SH-SY5Y (cell line): ENCODE results near the gene NUP214.

Experiments
- GATA2 ChIP-seq: IDR thresholded peaks from 2 replicates; pipeline ENCODE4 v1.6.1; 2011; ENCODE audit warnings: mild to moderate bottlenecking, low read depth, low read length
- GATA3 ChIP-seq: IDR thresholded peaks from 2 replicates; pipeline ENCODE4 v1.6.1; 2011; ENCODE audit warnings: low read depth, mild to moderate bottlenecking, low read length, moderate library complexity

GRCh38 chr9:131217331-131218031, 92.1 kb downstream of the NUP214 start:
- TF ChIP-seq GATA2 (no peak), GATA3 (no peak)
